ENCODE data around the gene RBM39.
"Not testable (repeated sequence)": the region's sequence is repeated elsewhere in the genome, so short reads cannot be mapped to it uniquely, and the experiment has no call there.

Gene RBM39

GRCh38 chr20:35741892-35742740 is at the start of gene RBM39:
Gene RBM39, minus strand, starts transcription at chr20:35742260. Its CDS starts 1,386 bp downstream, at chr20:35740874.
- DNase-seq (ENCODE audit: low read depth) = peak; percentile 97

GRCh38 chr20:35791821-35792220 is 49.8 kb upstream of the RBM39 start:
- no peak for DNase-seq (ENCODE audit: low read depth)

GRCh38 chr20:35791097-35791496 is 49.0 kb upstream of the RBM39 start:
- no peak for DNase-seq (ENCODE audit: low read depth)

GRCh38 chr20:35788796-35789195 is 46.7 kb upstream of the RBM39 start:
- no peak for DNase-seq (ENCODE audit: low read depth)

GRCh38 chr20:35785541-35785940 is 43.5 kb upstream of the RBM39 start:
- not testable (repeated sequence) for DNase-seq (ENCODE audit: low read depth)

- not testable (repeated sequence) for DNase-seq (ENCODE audit: low read depth)
Measured at GRCh38 chr20:35783811-35784210, 41.8 kb upstream of the RBM39 start.

- DNase-seq (ENCODE audit: low read depth) = no peak
Measured at GRCh38 chr20:35776513-35777101, 34.5 kb upstream of the RBM39 start.

- DNase-seq (ENCODE audit: low read depth) = no peak
Measured at GRCh38 chr20:35774391-35774790, 32.3 kb upstream of the RBM39 start.

- DNase-seq (ENCODE audit: low read depth) = no peak
Measured at GRCh38 chr20:35773154-35773751, 31.2 kb upstream of the RBM39 start.

GRCh38 chr20:35772563-35773058 is 30.6 kb upstream of the RBM39 start:
- DNase-seq (ENCODE audit: low read depth) = no peak

- DNase-seq (ENCODE audit: low read depth) = peak; percentile 99
Measured at GRCh38 chr20:35771689-35772562, 29.9 kb upstream of the RBM39 start, which contains the start of gene PHF20. Gene PHF20, plus strand, starts transcription at chr20:35772015. Its CDS starts 29,508 bp downstream, at chr20:35801523.

GRCh38 chr20:35771367-35771688 is 29.3 kb upstream of the RBM39 start:
- no peak for DNase-seq (ENCODE audit: low read depth)

GRCh38 chr20:35768731-35769664 is 26.9 kb upstream of the RBM39 start:
- peak; percentile 50 for DNase-seq (ENCODE audit: low read depth)

GRCh38 chr20:35767683-35768481 is 25.8 kb upstream of the RBM39 start:
- DNase-seq (ENCODE audit: low read depth) = peak; percentile 34

GRCh38 chr20:35766843-35767242 is 24.8 kb upstream of the RBM39 start:
- DNase-seq (ENCODE audit: low read depth) = no peak

- DNase-seq (ENCODE audit: low read depth) = not testable (repeated sequence)
Measured at GRCh38 chr20:35764936-35765335, 22.9 kb upstream of the RBM39 start.

GRCh38 chr20:35762461-35762860 is 20.4 kb upstream of the RBM39 start:
- DNase-seq (ENCODE audit: low read depth) = no peak

- not testable (repeated sequence) for DNase-seq (ENCODE audit: low read depth)
Measured at GRCh38 chr20:35761548-35761947, 19.5 kb upstream of the RBM39 start.

- DNase-seq (ENCODE audit: low read depth) = no peak
Measured at GRCh38 chr20:35757098-35757705, 15.1 kb upstream of the RBM39 start.
